Fibroblast of the aortic adventitia (primary cell): ENCODE measurements around the gene TAS2R60. TPM values are rescaled to one million over a fixed set of nuclear protein-coding genes. Genes with fewer than 3 reads are reported as not detected.

ENCODE experiments used
- DNase-seq: peaks from one replicate; pipeline ENCODE4 v3.0.0-alpha.2; 2010; ENCODE audit warnings: low read depth
- H3K4me3 ChIP-seq: 2 replicates; pipeline ENCODE4 v1.5.1; 2011; ENCODE audit warnings: low read depth, mild to moderate bottlenecking, control low read depth, low read length, moderate library complexity
- total RNA-seq: library from RNA; depleted of rRNA; stranded (reverse); fragments of >200 nt; gene quantifications from 2 replicates; pipeline ENCODE4 v1.2.3, GENCODE V29; 2012; ENCODE audit warnings: low replicate concordance
- TF ChIP-seq, protein P1 (sequence below): IDR thresholded peaks from 2 replicates; pipeline ENCODE4 v1.5.1; 2011; ENCODE audit warnings: mild to moderate bottlenecking, low read length, control low read depth, inconsistent platforms; ENCODE audit not compliant: insufficient read depth

Gene TAS2R60, protein sequence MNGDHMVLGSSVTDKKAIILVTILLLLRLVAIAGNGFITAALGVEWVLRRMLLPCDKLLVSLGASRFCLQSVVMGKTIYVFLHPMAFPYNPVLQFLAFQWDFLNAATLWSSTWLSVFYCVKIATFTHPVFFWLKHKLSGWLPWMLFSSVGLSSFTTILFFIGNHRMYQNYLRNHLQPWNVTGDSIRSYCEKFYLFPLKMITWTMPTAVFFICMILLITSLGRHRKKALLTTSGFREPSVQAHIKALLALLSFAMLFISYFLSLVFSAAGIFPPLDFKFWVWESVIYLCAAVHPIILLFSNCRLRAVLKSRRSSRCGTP
- not detected in 2 replicates for total RNA-seq

DNA sequence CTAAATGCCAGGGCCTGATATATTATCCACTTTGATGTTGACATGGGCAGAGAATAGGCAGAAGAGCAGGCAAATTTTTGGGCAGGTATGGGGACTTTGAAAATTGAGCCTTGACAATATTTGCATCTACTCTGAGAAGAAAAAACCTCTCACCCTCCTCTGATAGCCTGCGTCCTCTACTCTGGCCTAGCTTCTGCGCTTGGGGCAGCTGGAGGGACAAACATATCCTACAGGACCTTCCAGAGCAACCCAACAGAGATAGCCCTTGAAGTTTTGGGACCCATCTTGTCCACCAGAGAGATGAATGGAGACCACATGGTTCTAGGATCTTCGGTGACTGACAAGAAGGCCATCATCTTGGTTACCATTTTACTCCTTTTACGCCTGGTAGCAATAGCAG, at the start of gene TAS2R60:
TSS of gene TAS2R60 (plus strand) at position 301 of the 400 bp plus-strand sequence. CDS start at position 301, 0 bp downstream.
- no peak for DNase-seq
- TF ChIP-seq, protein P1, sequence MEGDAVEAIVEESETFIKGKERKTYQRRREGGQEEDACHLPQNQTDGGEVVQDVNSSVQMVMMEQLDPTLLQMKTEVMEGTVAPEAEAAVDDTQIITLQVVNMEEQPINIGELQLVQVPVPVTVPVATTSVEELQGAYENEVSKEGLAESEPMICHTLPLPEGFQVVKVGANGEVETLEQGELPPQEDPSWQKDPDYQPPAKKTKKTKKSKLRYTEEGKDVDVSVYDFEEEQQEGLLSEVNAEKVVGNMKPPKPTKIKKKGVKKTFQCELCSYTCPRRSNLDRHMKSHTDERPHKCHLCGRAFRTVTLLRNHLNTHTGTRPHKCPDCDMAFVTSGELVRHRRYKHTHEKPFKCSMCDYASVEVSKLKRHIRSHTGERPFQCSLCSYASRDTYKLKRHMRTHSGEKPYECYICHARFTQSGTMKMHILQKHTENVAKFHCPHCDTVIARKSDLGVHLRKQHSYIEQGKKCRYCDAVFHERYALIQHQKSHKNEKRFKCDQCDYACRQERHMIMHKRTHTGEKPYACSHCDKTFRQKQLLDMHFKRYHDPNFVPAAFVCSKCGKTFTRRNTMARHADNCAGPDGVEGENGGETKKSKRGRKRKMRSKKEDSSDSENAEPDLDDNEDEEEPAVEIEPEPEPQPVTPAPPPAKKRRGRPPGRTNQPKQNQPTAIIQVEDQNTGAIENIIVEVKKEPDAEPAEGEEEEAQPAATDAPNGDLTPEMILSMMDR, result no peak
- H3K4me3 ChIP-seq, result no peak within 1 kb of the TSS

DNA sequence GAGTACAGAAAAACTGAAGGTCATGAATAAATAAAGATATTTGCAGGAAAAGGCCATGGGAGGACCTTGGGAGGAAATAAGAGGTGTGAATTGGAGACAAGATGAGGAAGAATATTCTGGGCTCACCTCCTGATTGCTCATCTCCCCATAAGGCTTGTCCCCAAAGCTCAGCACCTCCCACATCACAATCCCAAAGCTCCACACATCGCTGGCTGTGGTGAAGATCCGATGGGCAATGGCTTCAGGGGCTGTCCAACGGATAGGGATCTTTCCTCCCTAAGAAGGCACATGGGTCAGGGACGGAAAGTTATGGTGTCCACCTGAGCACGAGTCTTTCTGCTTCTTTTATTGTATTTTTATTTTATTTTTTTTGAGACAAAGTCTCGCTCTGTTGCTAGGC, 49.2 kb upstream of the TAS2R60 start:
- TF ChIP-seq, protein P1, result no peak
- no peak overlapping the region for H3K4me3 ChIP-seq
- no peak for DNase-seq

DNA sequence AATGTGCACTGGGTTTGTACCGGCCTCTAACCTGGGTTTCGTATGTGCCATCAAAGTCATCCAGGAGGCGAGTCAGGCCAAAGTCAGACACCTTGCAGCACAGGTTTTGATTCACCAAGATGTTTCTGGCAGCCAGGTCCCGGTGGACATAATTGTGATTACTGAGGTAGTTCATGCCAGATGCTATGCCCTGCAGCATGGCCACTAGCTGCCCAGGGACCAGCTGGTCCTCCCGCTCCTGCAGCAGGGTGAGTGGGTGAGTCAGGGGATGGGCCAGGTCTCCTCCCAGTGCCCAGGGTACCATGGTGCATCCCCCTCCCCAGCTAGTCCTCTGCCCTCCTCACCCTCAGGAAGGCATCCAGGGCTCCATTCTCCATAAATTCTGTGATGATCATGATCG, 48.5 kb upstream of the TAS2R60 start:
- no peak for DNase-seq
- TF ChIP-seq, protein P1, result no peak
- H3K4me3 ChIP-seq, result no peak overlapping the region

DNA sequence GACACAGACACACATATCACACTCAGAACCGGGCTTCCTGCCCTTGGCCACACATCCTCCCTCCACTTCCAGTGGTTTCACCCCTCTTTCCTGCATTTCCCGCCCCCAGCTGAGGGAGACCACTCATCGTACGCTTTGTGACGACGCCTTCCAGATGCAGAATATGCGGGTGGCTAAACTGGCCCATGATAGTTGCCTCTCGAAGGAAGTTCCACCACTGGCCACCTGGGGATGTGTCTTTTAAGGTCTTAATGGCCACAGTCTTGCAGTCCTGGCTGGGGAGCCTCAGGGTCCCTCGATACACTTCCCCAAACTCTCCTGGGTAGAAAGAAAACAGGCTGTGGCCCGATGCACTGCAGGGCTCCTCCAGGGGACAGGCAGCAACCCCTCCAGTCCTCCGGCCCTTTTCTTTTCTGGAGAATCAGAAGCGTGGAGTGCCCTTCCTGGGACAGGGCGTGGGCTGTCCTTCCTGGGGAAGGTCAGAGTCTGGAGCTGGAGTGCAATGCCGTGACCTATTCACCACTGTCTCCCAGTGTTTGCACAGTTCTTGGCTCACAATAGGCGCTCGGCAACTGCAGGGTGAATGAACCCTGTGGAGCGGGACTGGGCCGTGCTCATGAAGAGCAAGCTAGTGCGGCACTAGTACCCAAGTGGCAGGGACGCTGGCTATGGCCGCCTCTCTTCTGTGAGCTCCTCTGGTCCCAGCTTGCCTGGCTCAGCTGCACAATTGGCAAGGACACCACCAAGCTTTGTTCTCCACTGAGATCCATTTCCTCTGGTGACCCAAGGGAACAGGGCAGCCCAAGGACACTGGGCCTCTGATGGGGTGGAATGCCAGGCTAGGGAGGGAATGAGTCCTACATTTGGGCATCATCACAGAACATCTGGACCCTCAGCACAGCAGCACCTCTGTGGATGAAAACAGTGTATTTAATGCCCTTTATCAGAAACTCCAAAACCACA, 47.8 kb upstream of the TAS2R60 start:
- TF ChIP-seq, protein P1, result no peak
- no peak overlapping the region for H3K4me3 ChIP-seq
- no peak for DNase-seq

DNA sequence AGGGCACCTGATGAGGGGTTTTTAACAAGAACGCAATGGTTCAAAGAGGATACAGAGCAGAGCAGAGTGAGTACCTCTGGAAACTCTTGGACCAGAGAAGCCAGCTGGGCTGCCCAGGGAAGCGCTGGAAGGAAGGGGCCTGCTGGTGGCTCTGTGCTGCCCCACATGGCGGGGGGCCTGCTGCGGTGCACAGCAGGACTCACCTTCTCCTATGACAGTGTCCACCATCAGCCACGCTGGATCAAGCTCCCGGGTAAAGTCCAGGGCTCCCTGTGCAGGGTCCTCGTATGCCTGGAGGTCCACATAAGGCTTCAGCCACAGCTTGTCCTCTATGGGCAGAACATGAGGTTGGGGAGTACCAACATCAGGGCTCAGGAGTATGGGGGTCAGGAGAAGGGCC, 47.1 kb upstream of the TAS2R60 start:
- H3K4me3 ChIP-seq, result no peak overlapping the region
- DNase-seq, result no peak
- TF ChIP-seq, protein P1, result no peak

DNA sequence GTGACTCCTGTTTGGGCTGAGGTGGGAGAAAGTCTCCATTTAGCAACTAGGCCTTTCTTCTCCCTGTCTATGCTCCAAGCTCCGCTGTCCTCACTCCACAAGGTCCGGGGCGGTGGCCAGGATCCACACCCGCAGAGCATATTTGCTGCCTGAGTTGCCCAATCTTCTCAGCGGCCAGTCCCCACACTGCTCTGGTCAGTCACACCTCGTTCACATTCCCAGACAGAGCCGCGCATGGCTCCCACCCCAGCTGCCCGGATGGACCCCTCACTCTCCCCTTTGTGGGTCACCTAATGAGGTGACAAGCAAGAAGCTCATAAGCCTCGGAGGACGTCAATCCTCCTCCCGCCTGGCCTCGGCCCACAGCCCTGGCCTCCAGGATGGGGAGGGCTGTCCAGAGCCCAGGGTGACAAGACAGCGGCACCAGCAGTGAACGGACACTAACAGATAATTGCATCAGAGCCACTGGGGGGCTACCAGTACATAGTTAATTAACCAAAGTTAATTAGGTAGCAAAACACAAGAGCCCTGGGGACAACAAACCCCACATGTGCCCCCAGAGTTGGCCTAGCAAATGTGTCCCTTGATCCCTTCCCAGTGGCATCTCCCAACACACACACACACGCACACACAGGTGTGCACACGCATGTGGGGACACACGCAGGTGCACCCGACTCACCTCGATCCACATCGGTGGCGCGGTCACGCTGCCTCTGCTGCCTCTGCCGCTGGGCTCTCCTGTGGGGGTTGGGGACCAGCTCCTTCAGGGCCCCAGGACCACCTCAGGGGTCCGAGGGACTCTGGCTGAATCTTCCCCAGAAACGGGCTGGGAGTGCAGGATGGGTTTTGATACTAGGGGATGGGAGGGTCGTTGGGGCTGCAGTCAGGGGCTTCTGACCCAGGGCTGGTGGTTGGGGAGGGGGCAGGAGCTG, 46.4 kb upstream of the TAS2R60 start:
- peak; percentile 68 for DNase-seq
- TF ChIP-seq, protein P1, result no peak
- no peak overlapping the region for H3K4me3 ChIP-seq
